HG02870 (cell line): ENCODE results near the gene MSRB1.
A peak's percentile ranks its signal among the peaks of the same experiment; 100 is the strongest.
"Not testable (repeated sequence)": the region's sequence is repeated elsewhere in the genome, so short reads cannot be mapped to it uniquely, and the experiment has no call there.

Experiments used
- ATAC-seq: cut with Tn5 transposase; IDR thresholded peaks from one replicate; pipeline ENCODE4 v1.9.1; 2021; ENCODE audit warnings: mild to moderate bottlenecking, moderate library complexity; ENCODE audit not compliant: unreplicated experiment

Gene MSRB1

DNA sequence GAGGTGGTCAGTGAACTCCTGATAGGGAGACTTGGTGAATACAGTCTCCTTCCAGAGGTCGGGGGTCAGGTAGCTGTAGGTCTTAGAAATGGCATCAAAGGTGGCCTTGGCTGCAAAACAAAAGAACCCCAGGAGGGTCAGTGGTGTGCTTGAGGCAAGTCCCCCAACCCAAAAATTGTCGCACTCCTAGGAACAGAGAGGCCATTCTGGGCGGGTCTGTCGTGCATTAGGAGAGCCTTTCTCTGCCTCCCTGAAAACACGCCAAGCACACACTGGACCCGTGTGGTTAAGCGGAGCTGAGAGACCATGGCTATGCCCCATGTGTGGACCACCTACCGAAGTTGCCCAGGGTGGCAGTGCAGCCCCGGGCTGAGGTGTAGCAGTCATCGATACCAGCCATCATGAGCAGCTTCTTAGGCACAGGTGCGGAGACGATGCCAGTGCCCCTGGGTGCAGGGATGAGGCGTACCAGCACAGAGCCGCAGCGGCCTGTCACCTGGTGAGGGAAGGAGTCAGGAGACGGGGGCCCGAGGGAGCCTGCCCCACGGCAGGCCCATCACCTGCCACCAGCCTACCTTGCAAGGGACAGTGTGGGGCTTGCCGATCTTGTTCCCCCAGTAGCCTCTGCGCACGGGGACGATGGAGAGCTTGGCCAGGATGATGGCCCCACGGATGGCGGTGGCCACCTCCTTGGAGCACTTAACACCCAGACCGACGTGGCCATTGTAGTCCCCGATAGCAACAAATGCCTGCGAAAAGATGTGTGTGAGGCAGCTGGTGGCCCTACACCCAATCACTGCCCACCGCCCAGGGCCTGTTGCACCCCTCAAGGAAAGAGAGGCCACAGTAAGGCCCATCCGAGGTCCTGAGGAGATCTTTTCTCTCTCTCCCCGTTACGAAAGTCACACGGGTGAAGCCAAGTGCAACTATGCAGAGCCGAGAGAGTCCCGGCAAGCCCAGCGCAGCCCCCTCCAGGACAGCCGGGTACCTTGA, 19.5 kb upstream of the MSRB1 start:
- ATAC-seq, result not testable (repeated sequence)

GRCh38 chr16:1961651-1962067, 18.7 kb upstream of the MSRB1 start:
- ATAC-seq, result no peak

- no peak for ATAC-seq
Measured at GRCh38 chr16:1960665-1961630, 17.9 kb upstream of the MSRB1 start.

DNA sequence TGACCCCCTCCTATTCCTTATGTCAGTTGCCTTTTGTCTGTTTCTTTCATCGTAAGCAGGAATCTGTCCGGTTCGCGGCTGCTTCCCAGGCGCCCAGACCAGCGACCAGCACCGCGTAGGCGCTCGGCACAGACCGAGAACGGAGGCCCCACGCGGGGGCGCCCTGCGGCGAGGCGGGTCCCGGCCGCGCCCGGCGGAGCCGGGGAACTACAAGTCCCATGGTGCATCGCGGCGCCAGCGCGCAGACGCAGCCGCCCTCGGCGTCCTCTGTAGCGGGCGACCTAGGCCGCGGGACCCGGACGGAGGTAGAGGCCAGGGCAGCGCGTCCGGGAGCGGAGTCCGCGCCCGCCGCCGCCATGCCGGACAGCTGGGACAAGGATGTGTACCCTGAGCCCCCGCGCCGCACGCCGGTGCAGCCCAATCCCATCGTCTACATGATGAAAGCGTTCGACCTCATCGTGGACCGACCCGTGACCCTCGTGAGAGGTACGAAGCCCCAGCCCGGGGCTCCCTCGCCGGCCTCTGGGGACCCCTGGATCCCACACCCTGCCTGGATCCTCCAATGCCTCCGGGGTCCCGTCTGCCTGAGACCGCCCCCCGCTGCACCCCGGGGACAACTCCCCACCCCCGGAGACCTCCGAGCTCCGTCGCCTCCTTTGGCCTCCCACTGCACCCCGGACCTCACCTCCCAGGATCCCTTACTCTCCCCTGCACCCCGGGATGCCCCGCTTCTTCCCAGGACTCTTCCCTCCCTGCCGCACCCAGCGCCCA, 16.5 kb upstream of the MSRB1 start, which contains the start of gene NDUFB10:
Gene NDUFB10, plus strand, starts transcription at position 270 of the 771 bp plus-strand sequence. Its CDS starts 87 bp downstream, at position 357.
- ATAC-seq, result peak; percentile 45

DNA sequence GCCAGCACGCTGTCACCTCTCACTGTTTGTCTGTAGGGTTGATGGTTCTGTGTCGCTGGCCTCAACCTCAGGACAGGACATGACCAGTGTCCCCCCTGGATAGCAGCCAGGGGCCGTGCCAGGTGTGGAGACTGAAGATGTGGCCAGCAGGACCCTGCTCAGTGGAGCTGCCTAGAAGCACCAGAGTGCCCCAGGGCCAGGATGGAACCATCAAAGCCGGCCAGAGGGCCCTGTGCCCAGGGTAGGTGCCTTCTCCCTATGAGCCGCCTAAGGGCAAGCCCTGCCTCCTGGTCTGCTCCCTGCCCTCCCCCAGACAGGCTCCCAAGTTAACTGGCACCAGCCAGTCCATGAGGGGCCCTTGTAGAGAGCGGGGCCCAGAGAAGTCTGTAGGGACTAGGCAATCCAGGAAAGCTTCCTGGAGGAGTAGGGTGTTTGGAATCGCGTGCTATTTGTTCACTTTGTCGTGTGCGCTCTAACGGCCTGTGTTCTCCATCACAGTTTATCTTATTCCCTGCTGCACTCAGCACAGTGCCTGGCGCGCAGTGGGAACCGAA, 15.8 kb upstream of the MSRB1 start:
- ATAC-seq, result no peak

DNA sequence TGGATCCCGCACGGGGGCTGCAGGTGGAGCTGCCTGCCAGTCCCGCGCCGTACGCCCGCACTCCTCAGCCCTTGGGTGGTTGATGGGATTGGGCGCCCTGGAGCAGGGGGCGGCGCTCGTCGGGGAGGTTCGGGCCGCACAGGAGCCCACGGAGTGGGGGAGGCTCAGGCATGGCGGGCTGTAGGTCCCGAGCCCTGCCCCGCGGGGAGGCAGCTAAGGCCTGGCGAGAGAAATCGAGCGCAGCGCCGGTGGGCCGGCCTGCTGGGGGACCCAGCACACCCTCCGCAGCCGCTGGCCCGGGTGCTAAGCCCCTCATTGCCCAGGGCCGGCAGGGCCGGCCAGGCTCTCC, 15.1 kb upstream of the MSRB1 start:
- ATAC-seq, result not testable (repeated sequence)

DNA sequence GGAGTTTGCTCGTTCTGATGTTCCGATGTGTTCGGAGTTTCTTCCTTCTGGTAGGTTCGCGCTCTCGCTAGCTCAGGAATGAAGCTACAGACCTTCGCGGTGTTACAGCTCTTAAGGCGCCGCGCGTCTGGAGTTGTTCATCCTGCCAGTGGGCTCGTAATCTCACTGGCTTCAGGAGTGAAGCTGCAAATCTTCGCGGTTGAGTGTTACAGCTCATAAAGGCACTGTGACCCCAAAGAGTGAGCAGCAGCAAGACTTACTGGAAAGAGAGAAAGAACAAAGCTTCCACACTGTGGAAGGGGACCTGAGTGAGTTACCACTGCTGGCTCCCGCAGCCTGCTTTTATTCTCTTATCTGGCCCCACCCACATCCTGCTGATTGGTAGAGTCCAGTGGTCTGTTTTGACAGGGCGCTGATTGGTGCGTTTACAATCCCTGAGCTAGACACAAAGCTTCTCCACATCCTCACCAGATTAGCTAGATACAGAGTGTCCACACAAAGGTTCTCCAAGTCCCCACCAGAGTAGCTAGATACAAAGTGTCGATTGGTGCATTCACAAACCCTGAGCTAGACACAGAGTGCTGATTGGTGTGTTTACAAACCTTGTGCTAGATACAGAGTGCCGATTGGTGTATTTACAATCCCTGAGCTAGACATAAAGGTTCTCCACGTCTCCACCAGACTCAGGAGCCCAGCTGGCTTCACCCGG, 14.6 kb upstream of the MSRB1 start:
- ATAC-seq, result not testable (repeated sequence)

DNA sequence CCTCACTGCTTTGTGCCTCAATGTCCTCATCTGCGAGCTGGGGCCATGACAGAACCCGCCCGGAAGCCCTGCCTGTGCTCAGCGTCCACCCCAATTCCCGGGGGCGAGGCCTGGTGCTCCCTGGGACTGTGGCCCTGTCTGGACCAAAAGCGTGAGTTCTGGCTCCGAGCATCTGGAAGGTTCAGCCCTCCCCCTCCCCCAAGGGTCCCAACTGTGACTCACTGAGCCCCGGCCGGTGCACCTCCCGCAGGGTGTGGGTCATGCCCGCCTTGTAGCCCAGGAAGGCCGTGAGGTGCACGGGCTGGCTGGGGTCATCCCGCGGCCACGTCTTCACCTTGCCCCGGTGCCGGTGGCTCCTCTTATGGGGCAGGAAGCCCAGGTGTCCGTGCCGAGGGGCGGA, 10.7 kb upstream of the MSRB1 start:
- ATAC-seq, result no peak

GRCh38 chr16:1950559-1950958, 7.6 kb upstream of the MSRB1 start:
- ATAC-seq, result no peak

DNA sequence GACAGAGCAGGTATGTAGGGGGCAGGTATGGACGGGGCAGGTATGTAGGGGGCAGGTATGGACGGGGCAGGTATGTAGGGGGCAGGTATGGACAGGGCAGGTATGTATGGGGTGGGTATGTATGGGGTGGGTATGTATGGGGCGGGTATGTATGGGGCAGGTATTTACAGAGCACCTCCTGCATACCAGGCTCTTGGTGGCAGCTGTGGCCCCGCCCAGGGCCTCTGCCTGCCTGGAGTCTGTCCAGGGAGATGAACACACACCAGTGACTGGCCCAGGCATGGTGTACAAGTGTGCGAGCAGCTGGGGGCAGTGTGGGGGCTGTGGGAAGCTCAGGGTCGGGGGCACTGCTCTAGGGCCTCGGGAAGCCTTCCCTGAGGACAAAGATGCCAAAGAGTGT, 7.0 kb upstream of the MSRB1 start:
- ATAC-seq, result no peak

DNA sequence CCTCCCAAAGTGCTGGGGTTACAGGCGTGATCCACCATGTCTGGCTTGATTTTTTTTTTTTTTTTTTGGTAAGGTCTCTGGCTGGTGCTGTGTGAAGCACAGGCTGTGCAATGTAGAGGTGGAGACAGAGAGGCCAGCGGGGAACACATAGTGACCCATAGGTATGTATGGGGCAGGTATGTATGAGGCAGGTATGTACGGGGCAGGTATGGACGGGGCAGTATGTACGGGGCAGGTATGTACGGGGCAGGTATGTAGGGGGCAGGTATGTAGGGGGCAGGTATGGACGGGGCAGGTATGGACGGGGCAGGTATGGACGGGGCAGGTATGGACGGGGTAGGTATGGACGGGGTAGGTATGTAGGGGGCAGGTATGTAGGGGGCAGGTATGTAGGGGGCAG, 6.5 kb upstream of the MSRB1 start:
- ATAC-seq, result no peak

GRCh38 chr16:1947369-1947670, 4.3 kb upstream of the MSRB1 start:
- no peak for ATAC-seq

DNA sequence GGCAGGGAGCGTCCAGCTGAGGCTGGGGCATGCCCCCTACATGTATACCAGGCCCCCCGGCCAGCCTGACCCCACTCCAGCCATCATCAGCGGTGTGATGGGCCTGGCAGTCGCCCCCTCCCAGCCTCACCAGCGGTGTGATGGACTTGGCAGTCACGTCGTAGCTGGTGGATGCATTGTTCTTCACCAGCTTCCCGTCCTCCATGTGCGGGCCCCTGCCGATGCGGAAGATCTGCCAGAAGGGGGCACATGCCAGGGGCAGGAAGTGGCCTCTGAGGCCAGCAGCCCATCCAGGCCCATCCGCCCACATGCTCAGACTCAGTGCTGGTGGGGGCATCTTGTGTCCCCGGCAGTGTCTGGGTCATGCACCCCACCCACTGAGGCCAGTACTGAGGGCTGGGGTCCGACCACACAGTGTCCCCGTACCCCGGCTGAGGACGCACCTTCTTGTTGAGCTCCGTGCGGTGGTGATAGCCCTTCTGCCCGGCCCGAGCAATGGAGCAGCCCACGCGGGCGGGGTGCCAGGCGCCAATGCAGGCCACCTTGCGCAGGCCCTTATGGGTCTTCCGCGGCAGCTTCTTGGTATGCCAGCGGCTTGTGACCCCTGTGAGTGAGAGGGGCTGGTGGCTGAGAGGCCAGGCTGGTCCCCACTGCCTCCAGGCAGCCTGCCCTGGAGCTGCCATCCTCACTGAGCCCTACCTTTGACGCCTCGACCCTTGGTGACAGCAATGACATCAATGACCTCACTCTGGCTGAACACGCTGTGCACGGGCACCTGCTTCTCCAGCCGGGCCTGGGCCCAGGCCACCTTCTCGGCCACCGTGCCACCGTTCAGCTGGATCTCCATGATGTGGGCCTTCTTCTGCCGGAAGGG, 3.7 kb upstream of the MSRB1 start:
- no peak for ATAC-seq

DNA sequence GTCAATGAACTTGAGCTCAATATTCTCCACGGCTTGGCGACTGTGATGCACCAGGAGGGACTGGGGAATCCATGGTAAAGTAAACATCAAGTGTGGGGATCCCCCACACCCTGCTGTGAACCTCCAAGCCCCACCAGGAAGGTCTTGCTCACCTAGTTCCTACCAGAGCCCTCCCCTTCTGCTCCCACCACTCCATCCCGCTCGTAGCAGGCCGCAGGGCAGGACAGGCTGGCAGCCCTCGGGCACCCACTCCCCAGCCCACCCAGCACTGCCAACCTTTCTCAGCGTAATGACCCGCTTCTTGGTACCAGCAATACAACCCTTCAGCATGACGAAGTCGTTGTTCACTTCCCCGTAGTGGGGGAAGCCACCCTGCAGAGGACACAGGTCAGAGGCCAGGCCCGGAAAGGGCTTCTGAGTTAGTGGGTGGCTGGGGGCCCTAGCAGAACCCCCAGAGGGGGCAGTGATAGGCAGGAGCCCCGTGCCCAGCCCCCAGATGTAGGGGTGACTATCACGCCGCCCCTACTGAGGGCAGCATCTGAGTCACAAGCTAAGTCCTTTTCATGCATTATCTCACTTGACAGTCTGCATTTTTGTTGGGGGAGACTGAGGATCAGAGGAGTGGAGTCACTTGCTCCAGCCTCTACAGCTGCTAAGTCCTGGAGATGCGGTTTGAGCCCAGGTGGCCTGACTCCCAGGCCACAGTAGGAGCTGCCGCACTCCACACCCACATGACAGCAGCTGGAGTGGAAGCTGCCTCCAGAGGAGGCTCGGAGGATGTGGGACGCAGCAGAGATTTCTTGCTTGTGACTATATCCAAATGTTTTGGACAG, 2.8 kb upstream of the MSRB1 start:
- ATAC-seq, result no peak

DNA sequence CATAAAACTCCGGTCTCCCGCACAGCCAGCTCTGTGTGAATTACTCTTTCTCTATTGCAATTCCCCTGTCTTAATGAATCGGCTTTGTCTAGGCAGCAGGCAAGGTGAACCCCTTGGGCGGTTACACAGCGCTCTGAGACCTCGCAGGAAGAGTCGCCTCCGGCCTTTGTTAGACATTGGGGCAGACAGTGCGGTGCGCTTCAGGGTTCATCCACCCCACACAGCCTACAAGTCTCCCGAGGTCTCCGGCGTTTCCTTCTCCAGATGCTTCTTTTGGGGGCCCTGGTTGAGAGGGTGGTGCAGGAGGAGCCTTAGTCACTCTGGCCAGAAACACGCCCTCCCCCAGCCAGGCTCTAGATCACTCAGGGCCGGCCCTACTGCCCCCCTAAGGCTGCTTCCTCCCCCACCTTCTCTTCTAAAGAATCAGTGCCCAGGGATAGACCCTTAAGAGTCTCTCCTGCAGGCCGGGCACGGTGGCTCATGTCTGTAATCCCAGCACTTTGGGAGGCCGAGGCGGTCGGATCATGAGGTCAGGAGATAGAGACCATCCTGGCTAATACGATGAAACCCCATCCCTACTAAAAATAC, 1.7 kb upstream of the MSRB1 start:
- ATAC-seq, result no peak

DNA sequence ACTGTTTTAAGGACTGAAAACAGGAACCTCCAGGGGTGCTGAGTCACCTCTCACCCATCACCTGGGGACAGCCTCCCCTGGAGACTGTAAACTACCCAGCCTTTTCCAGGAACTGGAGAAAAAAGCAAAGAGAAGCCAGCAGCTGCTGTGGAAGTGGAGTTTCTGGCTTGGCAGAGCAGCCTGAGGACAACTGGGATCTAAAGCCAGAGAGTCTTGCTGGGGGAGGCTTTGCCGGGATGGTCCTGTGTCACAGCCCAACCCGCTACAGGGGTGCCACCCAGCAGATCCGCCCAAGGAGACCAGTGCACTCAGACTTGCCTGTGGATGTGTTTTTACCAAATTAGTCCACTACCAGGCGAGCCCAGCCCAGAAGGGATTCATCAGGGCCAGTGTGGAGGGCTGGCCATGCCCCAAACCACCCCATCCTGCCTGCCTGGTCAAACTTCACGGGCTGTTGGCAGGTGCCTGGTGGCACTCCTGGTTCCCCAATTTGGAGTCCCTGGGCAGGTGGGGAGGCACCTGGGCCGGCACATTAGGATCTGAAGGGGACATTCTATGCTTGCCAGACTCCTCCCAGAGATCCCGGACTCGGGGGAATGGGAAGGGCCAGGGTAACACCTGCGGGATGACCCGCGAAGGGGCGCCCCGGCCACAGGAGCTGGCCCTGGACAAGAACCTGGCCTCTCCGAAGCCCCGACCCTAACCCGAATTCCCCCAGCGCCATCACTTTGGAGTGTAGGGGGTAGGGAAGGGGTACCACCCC, 771 bp downstream of the MSRB1 start:
- ATAC-seq, result no peak
